GM12873 (cell line): ENCODE data around the gene ARHGAP22.

Experiments
- CTCF ChIP-seq: IDR thresholded peaks from 2 replicates; pipeline ENCODE4 v1.5.1; 2012; ENCODE audit warnings: low read depth, mild to moderate bottlenecking, moderate library complexity, low read length, control low read depth; ENCODE audit not compliant: insufficient read depth; ENCODE audit errors: missing control alignments

ARHGAP22 gene

GRCh38 chr10:48604039-48604990 lies 558 bp downstream of the ARHGAP22 start:
- TF ChIP-seq CTCF = no peak

GRCh38 chr10:48603421-48604038 lies 1.3 kb downstream of the ARHGAP22 start:
- TF ChIP-seq CTCF = no peak

GRCh38 chr10:48602401-48603135 lies 2.3 kb downstream of the ARHGAP22 start:
- TF ChIP-seq CTCF = no peak

GRCh38 chr10:48601789-48602188 lies 3.1 kb downstream of the ARHGAP22 start:
- no peak for TF ChIP-seq CTCF

- TF ChIP-seq CTCF = no peak
These were observed 4.0 kb downstream of the ARHGAP22 start for GRCh38 chr10:48600645-48601505.

GRCh38 chr10:48599830-48600134 lies 5.1 kb downstream of the ARHGAP22 start:
- TF ChIP-seq CTCF = no peak
